Muscle of back (tissue), 11 donors: Measurements from ENCODE around the gene CCDC112. TPM values are rescaled to one million over a fixed set of nuclear protein-coding genes. Genes with fewer than 3 reads are reported as not detected.

Experiments
- DNase-seq, 3 donors: peaks; one replicate each; pipeline versions ENCODE4 v3.0.0 to v3.0.0-alpha.2; 2013
- polyA plus RNA-seq, 10 donors: library from polyadenylated mRNA; unstranded; fragments of 120-200 nt; gene quantifications; one replicate each; pipeline ENCODE4 v1.2.1, GENCODE V29; 2013; ENCODE audit not compliant: insufficient read length in 10 of 10

CCDC112 gene
- polyA plus RNA-seq, 10 donors: 6.6 to 12.4 (median 9.7) TPM

DNA sequence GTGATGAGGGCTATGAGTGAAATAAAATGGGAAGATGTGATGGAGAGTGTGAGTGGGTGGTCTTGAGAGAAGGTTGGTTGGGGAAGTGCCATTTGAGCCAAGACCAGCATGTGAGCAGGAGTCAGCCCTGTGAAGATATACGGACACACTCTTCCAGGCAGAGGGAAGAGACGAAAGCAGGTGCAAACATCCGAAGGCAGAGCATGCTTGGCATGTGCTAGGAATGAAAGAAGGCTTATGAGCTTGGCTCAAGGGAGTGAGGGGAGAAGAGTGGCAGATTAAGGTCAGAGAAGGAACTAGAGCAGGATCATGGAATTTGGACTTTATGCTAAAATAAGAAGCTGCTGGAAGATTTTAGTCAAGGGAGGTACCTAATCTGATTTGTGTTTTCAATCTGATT lies 23.6 kb upstream of the CCDC112 start:
- no peak for DNase-seq

DNA sequence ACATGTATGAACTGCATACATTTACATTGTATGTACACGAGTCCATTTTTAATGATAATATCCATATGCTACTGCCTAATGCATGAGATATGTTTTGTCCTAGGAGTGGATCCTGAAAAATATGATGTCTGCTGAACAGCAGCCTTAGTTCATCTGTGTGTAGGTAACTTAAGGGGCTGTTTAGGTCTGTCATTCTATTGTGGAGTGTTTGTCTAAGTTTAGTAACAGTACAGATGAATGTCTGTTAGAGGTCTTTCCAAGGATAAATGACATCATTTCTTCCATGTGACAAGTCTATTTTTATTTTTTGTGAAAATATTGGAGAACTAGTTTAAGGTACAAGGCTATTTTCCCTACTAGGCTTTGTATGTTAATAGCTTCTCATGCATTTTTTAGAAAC lies 22.6 kb upstream of the CCDC112 start:
- no peak for DNase-seq

DNA sequence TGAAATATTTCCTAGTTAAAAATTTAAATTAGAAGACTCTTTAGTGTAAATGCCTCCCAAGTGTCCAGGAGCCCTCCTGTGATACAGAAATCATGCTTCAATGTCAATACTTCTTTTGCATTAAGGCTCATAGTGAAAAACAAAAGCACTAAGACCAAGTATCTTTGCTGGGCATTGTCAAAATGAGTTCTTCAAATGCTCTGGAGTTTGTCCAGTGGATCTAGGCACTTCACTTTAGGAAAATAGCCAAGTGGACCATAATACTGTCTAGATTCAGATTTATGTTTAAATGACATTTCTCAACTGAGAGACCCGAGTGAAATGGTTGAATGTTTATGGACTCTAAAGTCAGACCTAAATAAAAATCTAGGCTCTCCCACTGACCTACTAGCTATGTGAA lies 21.3 kb upstream of the CCDC112 start:
- no peak for DNase-seq

DNA sequence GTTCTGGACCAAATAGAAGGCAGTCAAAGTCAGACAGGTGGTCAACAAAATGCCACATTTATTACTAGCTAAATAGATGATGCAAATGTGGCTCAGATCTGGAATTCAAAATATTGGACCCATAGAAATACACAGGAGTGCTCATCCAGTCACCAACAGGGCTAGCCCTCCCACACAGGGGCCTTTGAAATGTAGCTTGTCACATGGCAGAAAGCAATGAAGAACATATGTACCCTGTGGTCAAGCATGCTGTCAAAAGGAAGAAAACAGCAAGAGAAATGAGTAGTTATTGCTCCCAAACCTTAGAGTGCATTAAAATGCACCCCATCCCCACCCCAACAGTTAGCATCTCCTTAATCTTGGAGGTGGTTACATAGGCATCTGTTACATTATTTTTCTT lies 20.9 kb upstream of the CCDC112 start:
- no peak for DNase-seq

DNA sequence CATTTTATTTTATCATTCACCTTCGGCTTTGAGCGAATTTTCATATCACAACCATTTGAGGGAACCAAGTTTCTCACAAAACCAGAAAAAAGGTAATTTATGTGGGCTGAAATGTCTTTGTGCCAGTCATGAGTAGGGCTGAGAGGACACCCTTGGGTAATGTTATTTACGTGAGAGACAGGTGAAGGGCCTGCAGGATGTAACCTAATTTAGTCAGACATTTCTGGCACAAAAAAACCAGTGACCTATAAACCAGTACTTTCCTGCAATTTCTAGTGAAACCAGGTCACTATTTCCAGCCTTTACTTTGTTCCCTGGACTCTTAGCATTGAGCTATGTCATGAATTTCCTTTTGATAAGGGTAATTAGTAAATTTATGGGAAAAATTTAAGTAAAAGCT lies 17.2 kb upstream of the CCDC112 start:
- no peak for DNase-seq

DNA sequence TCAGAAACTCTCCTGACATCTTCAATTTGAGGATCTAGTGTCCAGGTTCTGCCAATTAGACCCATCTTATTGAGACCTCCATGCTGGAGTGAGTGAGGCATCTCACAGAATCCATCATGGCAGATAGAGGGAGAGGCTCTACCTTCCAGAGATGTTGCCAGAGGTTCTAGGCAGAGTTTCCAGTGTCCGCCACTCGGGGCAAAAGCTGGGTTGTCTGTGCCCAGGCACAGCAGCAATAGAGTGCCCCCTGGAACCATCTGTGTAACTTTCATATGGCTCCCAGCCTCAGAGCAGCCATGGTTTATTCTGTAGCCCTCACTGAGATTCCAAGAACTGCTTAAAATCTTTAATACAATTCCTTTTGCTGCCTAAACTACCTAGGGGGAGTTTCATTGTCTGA lies 16.6 kb upstream of the CCDC112 start:
- no peak for DNase-seq

DNA sequence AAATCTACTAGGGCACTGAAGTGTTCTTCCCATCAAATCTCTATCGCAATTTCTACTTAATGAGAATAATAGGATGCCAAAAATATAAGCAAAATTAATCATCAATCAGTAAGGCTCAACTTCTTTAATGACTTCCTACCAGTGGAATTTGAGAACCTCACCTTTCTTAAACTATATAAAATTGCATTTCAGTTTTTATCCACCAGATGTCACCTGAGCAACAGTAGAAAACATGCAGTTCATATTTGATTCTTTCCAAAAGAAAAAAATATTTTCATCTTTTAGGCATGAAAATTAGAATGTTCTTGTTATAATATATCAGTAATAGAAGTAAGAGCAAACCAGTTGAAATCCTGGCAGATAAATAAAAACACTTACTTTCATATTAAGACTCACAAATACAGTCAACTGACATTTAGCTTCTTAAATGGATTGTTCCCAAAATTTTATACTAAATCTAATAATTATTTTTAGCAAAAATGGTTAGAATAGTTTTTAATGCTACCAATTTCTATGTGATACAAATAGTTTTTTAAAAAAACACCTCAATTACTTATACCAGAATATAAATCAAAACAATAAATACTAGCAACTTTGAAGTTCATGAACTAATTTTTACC lies 13.4 kb upstream of the CCDC112 start:
- peak; percentile 31 to 63 (median 38) for DNase-seq

DNA sequence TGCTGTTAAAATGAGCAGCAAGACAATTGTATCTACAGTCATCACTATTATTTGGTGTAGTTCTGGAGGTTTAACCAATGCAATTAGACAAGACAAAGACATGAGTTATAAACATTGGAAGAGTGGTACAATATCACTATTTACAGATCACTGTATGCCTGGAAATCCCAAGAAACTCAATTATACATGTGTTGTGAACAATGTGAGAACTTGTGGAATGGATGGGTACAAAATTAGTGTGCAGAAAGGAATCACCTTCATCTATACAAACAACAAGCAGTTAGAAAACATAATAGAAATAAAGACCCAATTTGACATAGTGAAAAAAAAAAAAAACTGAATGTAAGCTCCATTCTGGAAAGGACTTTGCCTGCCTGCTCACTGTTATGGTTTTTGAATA lies 12.4 kb upstream of the CCDC112 start:
- DNase-seq: no peak

DNA sequence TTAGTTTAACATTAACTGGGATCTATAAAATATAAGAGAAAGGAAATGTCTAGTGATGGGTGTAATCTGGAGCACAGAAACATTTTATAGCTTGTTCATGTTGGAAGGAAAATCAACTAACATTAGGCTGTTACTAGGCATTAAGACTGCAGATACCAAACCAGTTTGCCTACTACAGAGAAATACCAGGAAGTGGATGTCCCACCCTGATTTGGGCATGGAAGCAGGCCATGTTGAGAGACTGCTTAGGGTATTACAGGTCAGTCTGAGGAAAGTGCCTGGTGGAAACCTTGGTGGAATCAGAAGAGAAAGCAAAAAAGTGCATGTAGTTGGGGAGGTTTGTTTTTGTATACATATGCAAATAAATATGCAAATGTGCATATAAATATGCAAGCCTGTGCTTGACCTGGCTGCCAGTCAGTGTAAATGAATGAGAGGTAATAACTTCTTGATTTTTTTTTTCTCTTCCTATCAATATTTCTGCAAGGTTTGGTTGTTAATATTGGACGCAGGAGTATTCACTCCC lies 9.6 kb upstream of the CCDC112 start:
- no peak for DNase-seq

DNA sequence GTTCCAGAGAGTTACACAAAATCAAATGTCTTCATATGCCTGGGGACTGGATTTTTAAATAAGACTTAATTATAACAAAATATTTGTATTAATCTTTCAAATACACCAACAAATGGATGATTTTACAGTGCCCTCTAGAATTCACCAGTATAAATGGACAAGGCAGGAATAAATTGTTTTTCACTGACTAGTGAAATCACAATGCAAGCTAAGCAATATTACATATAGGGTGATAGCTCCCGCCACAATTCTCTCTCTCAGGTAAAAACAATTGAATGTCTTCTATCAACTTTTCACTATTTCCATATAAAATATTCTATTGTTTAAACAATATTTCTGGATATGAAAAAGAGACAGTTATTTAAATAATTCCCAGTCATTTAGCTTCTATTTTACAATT lies 8.0 kb upstream of the CCDC112 start:
- DNase-seq: no peak

DNA sequence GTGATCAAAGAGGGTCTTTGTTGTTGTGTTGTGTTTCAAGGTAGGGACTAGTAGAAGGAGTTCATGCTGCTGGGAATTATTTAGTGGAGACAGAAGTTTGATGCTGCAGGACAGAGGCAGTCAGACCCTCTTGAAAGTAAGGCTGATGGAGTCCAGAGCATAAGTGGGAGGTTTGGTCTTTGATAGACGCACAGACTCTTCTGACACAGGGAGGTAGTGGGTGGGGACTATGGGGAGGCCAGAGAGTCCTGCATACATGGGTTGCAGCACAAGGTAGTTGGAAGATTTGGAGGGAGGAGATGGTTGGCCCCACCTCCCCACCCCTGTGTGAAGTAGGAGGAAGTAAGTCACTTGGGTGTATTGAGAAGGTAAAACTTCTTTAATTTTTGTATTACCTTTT lies 2.4 kb upstream of the CCDC112 start:
- DNase-seq: no peak

DNA sequence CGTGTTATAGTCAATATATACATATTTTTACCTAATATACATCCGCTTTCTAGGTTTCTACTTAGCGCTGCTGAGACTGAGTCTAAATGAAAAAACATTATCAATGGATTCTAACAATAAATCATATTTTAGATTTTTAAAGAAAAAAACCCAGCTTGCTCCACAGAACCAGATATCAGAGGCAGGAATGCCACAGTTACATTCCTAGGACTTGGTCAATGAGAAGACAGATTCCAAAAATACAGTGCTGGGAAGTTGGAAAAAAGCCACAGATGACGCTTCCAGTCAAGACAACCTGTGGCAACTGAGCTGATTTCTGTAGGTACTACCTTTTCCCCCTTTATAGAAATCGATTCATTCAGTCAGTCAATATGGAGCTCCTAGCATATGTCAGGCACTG lies 577 bp upstream of the CCDC112 start:
- DNase-seq: no peak

DNA sequence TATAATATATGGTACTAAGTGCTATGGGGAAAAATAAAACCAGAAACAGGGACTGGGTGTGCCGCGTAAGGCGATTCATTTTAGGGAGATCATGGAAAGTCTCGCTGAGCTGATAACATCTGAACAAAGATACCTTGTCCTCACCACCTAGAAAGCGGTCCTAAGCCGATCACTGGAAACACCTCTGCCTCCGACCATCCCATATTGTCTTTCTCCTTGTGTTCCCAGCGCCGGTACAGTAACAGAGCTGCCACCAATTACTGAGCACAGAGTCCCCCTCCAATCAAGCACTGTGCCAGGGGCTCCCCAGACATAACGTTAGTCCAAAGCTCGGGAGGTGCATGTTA lies 704 bp downstream of the CCDC112 start:
- DNase-seq: no peak

DNA sequence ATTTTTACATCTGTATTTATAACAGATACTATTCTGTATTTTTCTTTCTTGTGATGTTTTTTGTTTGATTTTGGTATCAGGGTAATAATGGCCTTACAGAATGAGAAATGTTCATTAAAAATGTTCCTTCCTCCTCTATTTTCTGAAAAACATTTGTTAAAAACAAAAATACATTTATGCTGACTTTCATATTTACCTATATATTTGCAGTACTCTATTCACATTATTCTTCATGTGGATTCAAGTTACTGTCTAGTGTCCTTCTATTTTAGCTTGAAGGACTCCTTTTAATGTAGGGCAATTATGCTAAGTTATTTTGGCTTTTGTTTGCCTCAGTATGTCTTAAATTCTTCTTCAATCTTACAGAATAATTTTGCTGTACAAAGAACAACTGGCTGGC lies 5.1 kb downstream of the CCDC112 start:
- no peak for DNase-seq

DNA sequence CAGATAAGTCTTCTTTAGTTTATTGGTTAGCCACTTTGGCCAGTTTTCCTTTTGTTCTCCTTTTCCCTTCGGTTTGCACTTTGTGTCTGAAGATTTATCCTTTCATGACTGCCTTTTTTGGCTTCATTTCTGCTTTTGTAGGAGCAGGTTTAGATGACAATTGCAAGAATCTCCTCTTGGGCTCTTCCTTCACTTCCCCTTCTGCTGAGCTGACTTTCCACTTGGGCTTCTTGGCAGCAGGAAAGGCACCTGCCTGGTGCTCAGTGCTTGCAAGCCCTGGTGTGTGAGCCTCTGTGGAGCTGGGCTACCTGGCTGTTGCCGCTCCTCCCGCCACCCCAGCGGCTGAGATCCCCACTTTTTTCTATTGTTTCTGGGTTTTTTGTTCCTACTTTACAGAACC lies 7.3 kb downstream of the CCDC112 start:
- DNase-seq: no peak

DNA sequence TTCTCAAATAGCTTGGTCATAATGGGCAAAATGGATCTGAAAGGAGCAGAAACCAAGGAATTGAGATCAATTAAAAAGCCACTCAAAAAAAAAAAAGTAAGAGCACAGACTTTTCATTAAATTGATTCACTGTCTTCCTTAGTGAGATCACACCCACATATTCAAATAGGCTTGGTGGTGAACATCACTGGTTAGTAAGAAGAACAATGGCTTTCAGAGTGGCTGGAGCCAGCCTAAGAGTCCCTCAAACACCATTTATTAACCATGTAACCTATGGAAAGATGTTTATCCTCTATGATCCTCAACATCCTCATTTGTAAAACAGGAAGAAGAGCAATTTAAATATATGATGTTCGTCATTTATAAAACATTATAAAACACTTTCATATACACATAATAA lies 12.4 kb downstream of the CCDC112 start:
- DNase-seq: no peak

DNA sequence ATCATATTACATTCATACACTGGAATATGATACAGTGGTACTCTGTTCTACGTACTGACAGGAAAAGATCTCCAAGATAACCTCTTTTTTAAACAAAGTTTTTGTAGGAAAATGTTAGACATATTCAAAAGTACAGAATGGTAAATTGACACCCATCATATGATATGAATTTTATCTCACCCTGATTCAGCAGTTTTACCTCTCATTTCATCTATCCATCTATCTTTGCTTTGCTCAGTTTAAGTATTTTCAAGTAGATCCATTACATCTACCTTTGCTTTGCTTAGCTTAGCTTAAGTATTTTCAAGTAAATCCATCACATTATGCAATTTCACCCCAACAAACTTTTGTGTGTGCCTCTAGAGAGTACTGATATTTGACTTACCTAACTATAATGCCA lies 14.3 kb downstream of the CCDC112 start:
- no peak for DNase-seq

DNA sequence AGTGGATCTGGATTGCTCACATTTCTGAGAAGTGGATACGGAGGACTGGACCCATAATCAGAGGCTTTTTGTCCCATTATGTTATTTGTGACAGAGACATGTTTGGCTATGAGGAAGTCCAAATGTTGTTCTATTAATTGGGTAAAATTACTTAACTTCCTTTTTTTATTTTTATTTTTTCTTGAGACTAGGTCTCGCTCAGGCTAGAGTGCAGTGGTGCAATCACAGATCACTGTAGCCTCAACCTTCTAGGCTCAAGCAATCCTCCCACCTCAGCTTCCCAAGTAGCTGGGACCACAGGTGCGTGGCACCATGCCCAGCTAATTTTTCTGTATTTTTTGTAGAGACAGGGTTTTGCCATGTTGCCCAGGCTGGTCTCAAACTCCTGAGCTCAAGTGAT lies 21.9 kb downstream of the CCDC112 start:
- no peak for DNase-seq

DNA sequence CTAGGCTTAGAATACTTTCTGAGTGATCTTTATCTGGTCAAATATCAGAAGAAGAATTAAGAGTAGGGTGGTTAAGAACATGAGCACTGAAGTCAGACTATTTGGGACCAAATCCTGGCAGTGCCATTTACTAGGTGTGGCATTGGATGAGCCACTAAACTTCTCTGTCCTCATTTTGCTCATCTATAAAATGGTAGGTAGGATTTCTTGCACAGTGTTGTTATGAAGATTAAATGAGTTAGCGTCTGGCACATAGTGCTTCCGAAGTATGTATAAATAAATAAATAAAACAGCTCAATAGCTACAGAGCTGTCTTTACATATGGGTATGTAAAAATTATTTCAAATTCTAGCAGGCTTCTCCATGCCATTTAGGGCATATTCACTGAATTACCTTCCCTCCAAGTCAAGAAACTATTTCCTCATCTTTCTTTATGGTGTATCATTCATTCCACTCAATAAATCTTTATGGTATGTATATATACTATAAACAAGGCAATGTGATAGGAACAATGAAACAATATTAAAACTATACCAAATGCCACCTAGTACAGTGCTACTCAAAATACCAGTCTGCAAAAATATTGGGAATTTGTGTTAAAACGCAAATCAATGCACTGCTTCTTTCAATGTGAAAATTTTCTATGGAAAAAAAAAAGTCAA lies 24.0 kb downstream of the CCDC112 start:
- DNase-seq: no peak

DNA sequence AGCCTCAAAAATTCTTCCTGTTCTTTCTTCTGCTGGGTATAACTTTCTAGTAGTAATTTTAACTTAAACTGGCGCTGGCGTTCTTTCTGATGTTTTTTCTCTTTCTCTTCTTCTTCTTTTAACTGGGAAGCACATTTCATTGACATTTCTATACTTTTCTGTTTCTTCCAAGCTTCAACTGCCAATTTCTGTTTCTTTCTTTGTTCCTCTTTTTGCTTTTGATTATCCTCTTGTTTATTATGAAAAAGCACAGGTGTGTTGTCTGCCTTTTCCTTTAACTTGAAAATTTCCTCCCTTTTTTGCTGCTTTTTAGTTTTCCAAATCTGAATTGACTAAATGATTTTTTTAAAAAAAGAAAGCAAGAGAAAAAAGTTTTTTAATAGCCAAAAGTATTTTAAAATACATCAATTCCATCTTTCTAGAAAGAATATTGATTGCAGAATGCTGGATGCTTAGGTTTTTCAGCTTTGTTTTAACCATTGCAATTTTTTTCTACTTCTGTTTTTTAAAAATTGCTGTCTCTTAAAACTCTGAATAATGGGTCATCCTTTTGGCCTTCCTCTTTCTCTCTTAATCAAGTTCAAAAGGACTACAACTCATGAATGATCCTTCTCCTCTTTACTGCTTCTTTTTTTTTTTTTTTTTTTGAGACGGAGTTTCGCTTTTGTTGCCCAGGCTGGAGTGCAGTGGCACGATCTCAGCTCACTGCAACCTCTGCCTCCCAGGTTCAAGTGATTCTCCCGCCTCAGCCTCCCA lies 25.0 kb downstream of the CCDC112 start:
- no peak for DNase-seq

DNA sequence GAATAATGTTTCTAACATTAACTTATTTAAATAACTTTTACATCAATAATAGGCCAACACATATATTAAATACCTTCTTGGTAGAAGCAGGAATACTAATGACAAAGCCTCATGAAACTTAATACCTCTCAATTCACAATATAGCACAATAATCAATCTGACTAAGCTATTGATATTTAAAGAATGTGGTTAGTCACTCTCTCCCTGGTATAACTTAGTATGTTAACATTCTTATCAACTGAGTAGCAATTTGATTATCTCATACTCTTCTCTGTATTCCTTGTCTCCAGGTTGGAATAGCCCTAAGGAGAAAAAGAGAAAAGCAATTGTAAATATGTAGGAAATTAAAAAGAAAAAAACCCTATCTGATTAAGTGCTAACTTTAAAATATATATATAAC lies 28.8 kb downstream of the CCDC112 start:
- DNase-seq: no peak

DNA sequence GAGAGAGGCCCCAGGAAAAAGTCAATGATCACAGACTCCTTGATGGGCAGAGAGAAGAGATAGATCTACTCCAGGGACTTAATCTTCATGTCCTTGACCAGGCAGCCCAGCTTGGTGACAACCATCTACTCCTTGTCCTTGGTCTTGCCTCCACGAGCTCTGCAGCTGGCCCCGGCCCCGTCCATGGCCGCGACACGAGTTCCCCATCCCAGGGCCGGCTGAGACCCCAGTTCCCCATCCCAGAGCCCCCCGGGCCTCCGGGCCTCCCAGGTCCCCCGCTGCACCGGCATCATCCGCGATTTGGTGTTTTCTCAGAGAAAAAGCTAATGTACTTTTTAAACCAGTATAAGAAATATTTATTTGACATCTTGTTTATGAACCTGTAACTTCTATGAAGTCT lies 31.2 kb downstream of the CCDC112 start:
- no peak for DNase-seq

DNA sequence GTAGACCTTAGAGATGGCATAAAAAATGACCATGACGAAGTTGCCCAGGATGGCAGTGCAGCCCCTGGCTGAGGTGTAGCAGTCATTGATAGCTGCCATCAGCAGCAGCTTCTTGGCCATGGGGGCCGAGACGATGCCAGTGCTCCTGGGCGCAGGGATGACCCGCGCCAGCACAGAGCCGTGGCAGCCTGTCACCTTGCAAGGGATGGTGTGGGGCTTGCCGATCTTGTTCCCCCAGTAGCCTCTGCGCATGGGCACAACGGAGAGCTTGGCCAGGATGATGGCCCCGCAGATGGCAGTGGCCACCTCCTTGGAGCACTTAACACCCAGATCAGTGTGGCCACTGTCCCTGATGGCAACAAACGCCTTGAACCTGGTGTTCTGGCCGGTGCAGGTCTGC lies 31.7 kb downstream of the CCDC112 start:
- DNase-seq: no peak

DNA sequence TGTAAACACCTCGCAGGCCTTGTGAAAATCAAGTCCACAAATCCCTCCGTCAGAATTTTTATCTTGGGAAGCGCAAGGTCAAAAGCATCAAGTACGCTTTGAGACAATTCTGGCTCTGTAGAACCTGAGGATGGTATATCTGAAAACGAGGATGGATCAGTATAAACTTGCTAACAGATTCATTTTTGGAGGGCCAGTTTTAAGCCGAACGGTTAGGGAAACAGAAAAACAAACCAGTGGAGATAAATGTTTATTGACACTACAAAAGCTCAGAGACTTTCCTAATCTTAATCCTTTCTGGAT lies 33.4 kb downstream of the CCDC112 start:
- no peak for DNase-seq
